ENCODE data around the gene MPV17.
A peak's percentile ranks its signal among the peaks of the same experiment; 100 is the strongest.
"Not testable (repeated sequence)": the region's sequence is repeated elsewhere in the genome, so short reads cannot be mapped to it uniquely, and the experiment has no call there.

Gene MPV17

GRCh38 chr2:27353762-27354596 lies 31.1 kb upstream of the MPV17 start:
- Histone ChIP-seq H3K36me3 (ENCODE audit: control insufficient read depth, insufficient read depth, low read length) (no peaks in the 10 kb centered on the region), H3K27me3 (ENCODE audit: control insufficient read depth, insufficient read depth, low read length) (no peaks in the 10 kb centered on the region), H3K4me3 (ENCODE audit: low read depth, low read length) (no peak overlapping the region), H3K9me3 (ENCODE audit: control insufficient read depth, insufficient read depth, low read length) (no peaks in the 10 kb centered on the region), H3K9ac (ENCODE audit: low read depth, low read length) (no peak overlapping the region), H3K4me1 (ENCODE audit: control insufficient read depth, insufficient read depth, low read length) (peaks cover 5% of the 10 kb centered on the region)

- H3K36me3 ChIP-seq (ENCODE audit: control insufficient read depth, insufficient read depth, low read length); H3K4me3 ChIP-seq (ENCODE audit: low read depth, low read length); H3K9ac ChIP-seq (ENCODE audit: low read depth, low read length); H3K4me1 ChIP-seq (ENCODE audit: control insufficient read depth, insufficient read depth, low read length); H3K9me3 ChIP-seq (ENCODE audit: control insufficient read depth, insufficient read depth, low read length); H3K27me3 ChIP-seq (ENCODE audit: control insufficient read depth, insufficient read depth, low read length): not testable (repeated sequence)
These were observed 30.5 kb upstream of the MPV17 start for GRCh38 chr2:27353386-27353761.

GRCh38 chr2:27351802-27352598 lies 29.1 kb upstream of the MPV17 start:
- Histone ChIP-seq H3K9ac (ENCODE audit: low read depth, low read length) (no peak overlapping the region), H3K4me1 (ENCODE audit: control insufficient read depth, insufficient read depth, low read length) (peaks cover 5% of the 10 kb centered on the region), H3K4me3 (ENCODE audit: low read depth, low read length) (no peak overlapping the region), H3K27me3 (ENCODE audit: control insufficient read depth, insufficient read depth, low read length) (no peaks in the 10 kb centered on the region), H3K9me3 (ENCODE audit: control insufficient read depth, insufficient read depth, low read length) (no peaks in the 10 kb centered on the region), H3K36me3 (ENCODE audit: control insufficient read depth, insufficient read depth, low read length) (no peaks in the 10 kb centered on the region)

- no peaks in the 10 kb centered on the region for H3K27me3 ChIP-seq (ENCODE audit: control insufficient read depth, insufficient read depth, low read length)
- H3K9ac ChIP-seq (ENCODE audit: low read depth, low read length): no peak overlapping the region
- H3K9me3 ChIP-seq (ENCODE audit: control insufficient read depth, insufficient read depth, low read length): no peaks in the 10 kb centered on the region
- H3K4me1 ChIP-seq (ENCODE audit: control insufficient read depth, insufficient read depth, low read length): peaks cover 5% of the 10 kb centered on the region
- H3K36me3 ChIP-seq (ENCODE audit: control insufficient read depth, insufficient read depth, low read length): no peaks in the 10 kb centered on the region
- H3K4me3 ChIP-seq (ENCODE audit: low read depth, low read length): no peak overlapping the region
These were observed 27.3 kb upstream of the MPV17 start for GRCh38 chr2:27350106-27350693.

- no peaks in the 10 kb centered on the region for H3K9me3 ChIP-seq (ENCODE audit: control insufficient read depth, insufficient read depth, low read length)
- H3K9ac ChIP-seq (ENCODE audit: low read depth, low read length): no peak overlapping the region
- peaks cover 1% of the 10 kb centered on the region for H3K4me1 ChIP-seq (ENCODE audit: control insufficient read depth, insufficient read depth, low read length)
- H3K4me3 ChIP-seq (ENCODE audit: low read depth, low read length): no peak overlapping the region
- peaks cover 3% of the 10 kb centered on the region for H3K36me3 ChIP-seq (ENCODE audit: control insufficient read depth, insufficient read depth, low read length)
- no peaks in the 10 kb centered on the region for H3K27me3 ChIP-seq (ENCODE audit: control insufficient read depth, insufficient read depth, low read length)
These were observed 24.7 kb upstream of the MPV17 start for GRCh38 chr2:27347641-27348040.

- Histone ChIP-seq H3K36me3 (ENCODE audit: control insufficient read depth, insufficient read depth, low read length) (peaks cover 50% of the 10 kb centered on the region), H3K27me3 (ENCODE audit: control insufficient read depth, insufficient read depth, low read length) (no peaks in the 10 kb centered on the region), H3K4me3 (ENCODE audit: low read depth, low read length) (no peak overlapping the region)
These were observed 13.3 kb upstream of the MPV17 start for GRCh38 chr2:27336173-27336572.

GRCh38 chr2:27335311-27335710 lies 12.4 kb upstream of the MPV17 start:
- H3K4me1 ChIP-seq (ENCODE audit: control insufficient read depth, insufficient read depth, low read length): no peaks in the 10 kb centered on the region
- no peaks in the 10 kb centered on the region for H3K9me3 ChIP-seq (ENCODE audit: control insufficient read depth, insufficient read depth, low read length)
- H3K4me3 ChIP-seq (ENCODE audit: low read depth, low read length): no peak overlapping the region
- peaks cover 50% of the 10 kb centered on the region for H3K36me3 ChIP-seq (ENCODE audit: control insufficient read depth, insufficient read depth, low read length)
- H3K9ac ChIP-seq (ENCODE audit: low read depth, low read length): no peak overlapping the region
- no peaks in the 10 kb centered on the region for H3K27me3 ChIP-seq (ENCODE audit: control insufficient read depth, insufficient read depth, low read length)

More at GRCh38 chr2:27336173-27336572, 13.3 kb upstream of the MPV17 start:
- Histone ChIP-seq H3K9ac (ENCODE audit: low read depth, low read length) (no peak overlapping the region), H3K9me3 (ENCODE audit: control insufficient read depth, insufficient read depth, low read length) (no peaks in the 10 kb centered on the region), H3K4me1 (ENCODE audit: control insufficient read depth, insufficient read depth, low read length) (no peaks in the 10 kb centered on the region)

GRCh38 chr2:27324720-27325119 lies 1.8 kb upstream of the MPV17 start:
- H3K9ac ChIP-seq (ENCODE audit: low read depth, low read length): no peak overlapping the region
- peaks cover 10% of the 10 kb centered on the region for H3K4me1 ChIP-seq (ENCODE audit: control insufficient read depth, insufficient read depth, low read length)
- no peak overlapping the region for H3K4me3 ChIP-seq (ENCODE audit: low read depth, low read length)
- H3K36me3 ChIP-seq (ENCODE audit: control insufficient read depth, insufficient read depth, low read length): peaks cover 32% of the 10 kb centered on the region
- H3K9me3 ChIP-seq (ENCODE audit: control insufficient read depth, insufficient read depth, low read length): no peaks in the 10 kb centered on the region
- no peaks in the 10 kb centered on the region for H3K27me3 ChIP-seq (ENCODE audit: control insufficient read depth, insufficient read depth, low read length)

GRCh38 chr2:27323596-27324285 lies 844 bp upstream of the MPV17 start:
- peak overlapping the region; percentile 99 for H3K4me3 ChIP-seq (ENCODE audit: low read depth, low read length)
- peak overlapping the region; percentile 98 for H3K9ac ChIP-seq (ENCODE audit: low read depth, low read length)
- H3K36me3 ChIP-seq (ENCODE audit: control insufficient read depth, insufficient read depth, low read length): peaks cover 23% of the 10 kb centered on the region
- peaks cover 10% of the 10 kb centered on the region for H3K4me1 ChIP-seq (ENCODE audit: control insufficient read depth, insufficient read depth, low read length)
- no peaks in the 10 kb centered on the region for H3K27me3 ChIP-seq (ENCODE audit: control insufficient read depth, insufficient read depth, low read length)
- H3K9me3 ChIP-seq (ENCODE audit: control insufficient read depth, insufficient read depth, low read length): no peaks in the 10 kb centered on the region

GRCh38 chr2:27322301-27322765 lies 564 bp downstream of the MPV17 start:
- Histone ChIP-seq H3K4me1 (ENCODE audit: control insufficient read depth, insufficient read depth, low read length) (peaks cover 10% of the 10 kb centered on the region), H3K36me3 (ENCODE audit: control insufficient read depth, insufficient read depth, low read length) (peaks cover 14% of the 10 kb centered on the region), H3K9ac (ENCODE audit: low read depth, low read length) (peak overlapping the region; percentile 98), H3K27me3 (ENCODE audit: control insufficient read depth, insufficient read depth, low read length) (no peaks in the 10 kb centered on the region), H3K9me3 (ENCODE audit: control insufficient read depth, insufficient read depth, low read length) (no peaks in the 10 kb centered on the region), H3K4me3 (ENCODE audit: low read depth, low read length) (peak overlapping the region; percentile 99)

- H3K36me3 ChIP-seq (ENCODE audit: control insufficient read depth, insufficient read depth, low read length): peaks cover 2% of the 10 kb centered on the region
- no peak overlapping the region for H3K9ac ChIP-seq (ENCODE audit: low read depth, low read length)
- H3K9me3 ChIP-seq (ENCODE audit: control insufficient read depth, insufficient read depth, low read length): no peaks in the 10 kb centered on the region
- no peak overlapping the region for H3K4me3 ChIP-seq (ENCODE audit: low read depth, low read length)
- no peaks in the 10 kb centered on the region for H3K27me3 ChIP-seq (ENCODE audit: control insufficient read depth, insufficient read depth, low read length)
- H3K4me1 ChIP-seq (ENCODE audit: control insufficient read depth, insufficient read depth, low read length): peaks cover 10% of the 10 kb centered on the region
These were observed 1.8 kb downstream of the MPV17 start for GRCh38 chr2:27320958-27321543.
